ENCODE data around the gene KIF6. TPM values are rescaled to one million over a fixed set of nuclear protein-coding genes. Genes with fewer than 3 reads are reported as not detected.

The KIF6 gene
- total RNA-seq, 2 experiments from 2014 or later: not detected

DNA sequence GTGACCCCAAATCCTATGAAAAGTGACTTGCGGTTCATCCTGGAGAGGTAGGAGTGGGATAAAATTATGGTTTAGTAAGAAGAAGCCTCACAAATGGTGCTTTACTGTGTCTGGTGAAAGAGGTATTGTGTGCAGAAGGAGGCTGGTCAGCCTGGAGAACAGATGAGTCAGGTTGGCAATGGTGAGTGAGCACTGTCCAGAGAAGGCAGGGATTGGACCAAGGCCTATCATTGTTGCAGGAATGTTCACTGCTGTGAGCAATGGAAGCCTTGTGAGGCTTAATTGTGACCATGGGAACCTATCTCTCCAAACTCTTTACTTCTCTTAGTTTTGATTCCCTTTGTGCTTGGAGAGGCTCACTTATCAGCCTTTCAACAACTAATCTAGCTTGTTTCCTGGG, 313.7 kb downstream of the KIF6 start:
- Mint-ChIP-seq H3K4me3 (no peak overlapping the region), H3K27ac (no peak overlapping the region), H3K36me3 (ENCODE audit: low read depth) (no peaks in the 10 kb centered on the region), H3K9me3 (no peaks in the 10 kb centered on the region), H3K4me1 (ENCODE audit: low read depth) (no peaks in the 10 kb centered on the region), H3K27me3 (no peaks in the 10 kb centered on the region)
- H3K27me3 ChIP-seq (ENCODE audit: control insufficient read depth in 1 of 2, insufficient read depth in 2 of 2, low read length in 2 of 2): peaks cover 0 to 4% of the 10 kb centered on the region in 2 experiments
- ATAC-seq (ENCODE audit: poor library complexity): no peak
- H3K4me3 ChIP-seq (ENCODE audit: low read length): no peak overlapping the region
- TF ChIP-seq, protein P1, sequence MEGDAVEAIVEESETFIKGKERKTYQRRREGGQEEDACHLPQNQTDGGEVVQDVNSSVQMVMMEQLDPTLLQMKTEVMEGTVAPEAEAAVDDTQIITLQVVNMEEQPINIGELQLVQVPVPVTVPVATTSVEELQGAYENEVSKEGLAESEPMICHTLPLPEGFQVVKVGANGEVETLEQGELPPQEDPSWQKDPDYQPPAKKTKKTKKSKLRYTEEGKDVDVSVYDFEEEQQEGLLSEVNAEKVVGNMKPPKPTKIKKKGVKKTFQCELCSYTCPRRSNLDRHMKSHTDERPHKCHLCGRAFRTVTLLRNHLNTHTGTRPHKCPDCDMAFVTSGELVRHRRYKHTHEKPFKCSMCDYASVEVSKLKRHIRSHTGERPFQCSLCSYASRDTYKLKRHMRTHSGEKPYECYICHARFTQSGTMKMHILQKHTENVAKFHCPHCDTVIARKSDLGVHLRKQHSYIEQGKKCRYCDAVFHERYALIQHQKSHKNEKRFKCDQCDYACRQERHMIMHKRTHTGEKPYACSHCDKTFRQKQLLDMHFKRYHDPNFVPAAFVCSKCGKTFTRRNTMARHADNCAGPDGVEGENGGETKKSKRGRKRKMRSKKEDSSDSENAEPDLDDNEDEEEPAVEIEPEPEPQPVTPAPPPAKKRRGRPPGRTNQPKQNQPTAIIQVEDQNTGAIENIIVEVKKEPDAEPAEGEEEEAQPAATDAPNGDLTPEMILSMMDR (IDR thresholded peaks at IDR 0.05): no peak
- H3K36me3 ChIP-seq (ENCODE audit: insufficient read depth, low read length): no peaks in the 10 kb centered on the region
- no peak for DNase-seq
- no peaks in the 10 kb centered on the region for H3K4me1 ChIP-seq (ENCODE audit: insufficient read depth, low read length)
- intact Hi-C loops (cut with DNase I, micrococcal nuclease): loop anchor here in 1 of 2 experiments (10.0 kb wide), 1 partner anchor 703 kb away; no protein-coding TSS in a partner anchor
- no peaks in the 10 kb centered on the region for H3K9me3 ChIP-seq (ENCODE audit: control insufficient read depth in 1 of 2, insufficient read depth in 1 of 2, low read length in 2 of 2)
- ChIA-PET CTCF (no interaction called here), POLR2A (no interaction called here)
- H3K27ac ChIP-seq (ENCODE audit: low read depth in 1 of 2, low read length in 2 of 2): no peak overlapping the region

DNA sequence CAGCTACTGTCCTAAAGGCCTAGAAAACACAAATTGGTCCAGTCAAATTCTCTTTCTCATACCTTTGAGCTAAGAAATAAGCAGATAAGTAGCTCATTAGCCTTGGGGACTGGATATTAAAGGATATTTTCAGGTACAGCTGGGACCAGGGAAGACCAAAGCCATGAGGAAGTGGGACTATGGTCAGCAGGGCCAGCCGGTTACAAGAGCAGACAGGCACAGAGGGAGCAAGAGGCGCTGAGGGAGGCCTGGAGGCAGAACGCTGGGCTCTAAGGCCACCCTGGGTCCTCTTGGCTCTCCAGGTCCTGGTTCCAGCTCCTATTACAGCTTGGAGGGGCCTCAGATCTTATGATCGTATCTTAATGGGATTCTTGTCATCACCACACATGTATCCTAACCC, 314.2 kb downstream of the KIF6 start:
- no peaks in the 10 kb centered on the region for H3K4me1 Mint-ChIP-seq (ENCODE audit: low read depth)

DNA sequence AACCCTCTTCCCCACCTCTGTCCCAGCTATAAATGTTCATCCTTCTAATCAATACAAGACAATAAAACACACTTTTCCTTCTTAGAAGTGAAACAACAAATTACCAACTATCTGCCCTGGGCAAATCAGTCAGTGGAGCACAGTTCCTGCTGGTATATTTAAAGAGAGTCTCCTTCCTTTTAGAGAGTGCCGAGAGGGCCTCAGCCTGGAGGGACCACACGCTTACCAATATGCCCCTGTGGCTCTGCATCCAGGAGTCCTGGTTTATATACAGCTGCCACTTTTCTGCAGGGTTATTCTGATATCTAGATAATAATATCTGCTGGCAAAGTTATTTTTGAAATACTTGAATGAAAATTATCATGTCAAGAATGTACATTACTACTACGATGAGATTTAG, 315.3 kb downstream of the KIF6 start:
- Histone ChIP-seq H3K27ac (ENCODE audit: low read depth in 1 of 2, low read length in 2 of 2) (no peak overlapping the region), H3K27me3 (ENCODE audit: control insufficient read depth in 1 of 2, insufficient read depth in 2 of 2, low read length in 2 of 2) (peaks cover 0 to 4% of the 10 kb centered on the region in 2 experiments), H3K4me1 (ENCODE audit: insufficient read depth, low read length) (no peaks in the 10 kb centered on the region), H3K9me3 (ENCODE audit: control insufficient read depth in 1 of 2, insufficient read depth in 1 of 2, low read length in 2 of 2) (no peaks in the 10 kb centered on the region), H3K36me3 (ENCODE audit: insufficient read depth, low read length) (no peaks in the 10 kb centered on the region), H3K4me3 (ENCODE audit: low read length) (no peak overlapping the region)
- Mint-ChIP-seq H3K4me1 (ENCODE audit: low read depth) (no peaks in the 10 kb centered on the region), H3K27me3 (no peaks in the 10 kb centered on the region), H3K9me3 (no peaks in the 10 kb centered on the region), H3K36me3 (ENCODE audit: low read depth) (no peaks in the 10 kb centered on the region), H3K27ac (no peak overlapping the region), H3K4me3 (no peak overlapping the region)
- CTCF ChIA-PET: no interaction called here
- POLR2A ChIA-PET: no interaction called here
- DNase-seq: no peak
- no peak for ATAC-seq (ENCODE audit: poor library complexity)
- TF ChIP-seq, protein P1 (IDR thresholded peaks at IDR 0.05): no peak
- intact Hi-C loops (cut with DNase I, micrococcal nuclease): loop anchor here in 1 of 2 experiments (10.0 kb wide), 1 partner anchor 705 kb away; no protein-coding TSS in a partner anchor

More for the DNA sequence above, 314.2 kb downstream of the KIF6 start:
- Mint-ChIP-seq H3K27me3 (no peaks in the 10 kb centered on the region), H3K27ac (no peak overlapping the region), H3K4me3 (no peak overlapping the region), H3K36me3 (ENCODE audit: low read depth) (no peaks in the 10 kb centered on the region), H3K9me3 (no peaks in the 10 kb centered on the region)
- H3K36me3 ChIP-seq (ENCODE audit: insufficient read depth, low read length): no peaks in the 10 kb centered on the region
- H3K27me3 ChIP-seq (ENCODE audit: control insufficient read depth in 1 of 2, insufficient read depth in 2 of 2, low read length in 2 of 2): peaks cover 0 to 4% of the 10 kb centered on the region in 2 experiments
- intact Hi-C loops (cut with DNase I, micrococcal nuclease): loop anchor here in 1 of 2 experiments (10.0 kb wide), 1 partner anchor 704 kb away; no protein-coding TSS in a partner anchor
- ChIA-PET POLR2A (no interaction called here), CTCF (no interaction called here)
- DNase-seq: no peak
- no peak overlapping the region for H3K27ac ChIP-seq (ENCODE audit: low read depth in 1 of 2, low read length in 2 of 2)
- TF ChIP-seq, protein P1 (IDR thresholded peaks at IDR 0.05): no peak
- ATAC-seq (ENCODE audit: poor library complexity): no peak
- no peaks in the 10 kb centered on the region for H3K9me3 ChIP-seq (ENCODE audit: control insufficient read depth in 1 of 2, insufficient read depth in 1 of 2, low read length in 2 of 2)
- no peaks in the 10 kb centered on the region for H3K4me1 ChIP-seq (ENCODE audit: insufficient read depth, low read length)
- no peak overlapping the region for H3K4me3 ChIP-seq (ENCODE audit: low read length)
